Neural progenitor cell (in vitro differentiated cells): ENCODE results near the gene UBE3C. TPM values are rescaled to one million over a fixed set of nuclear protein-coding genes. Genes with fewer than 3 reads are reported as not detected.

Experiments used
- DNase-seq: peaks from one replicate; pipeline ENCODE4 v3.0.0-alpha.2; 2016; ENCODE audit warnings: low spot score
- H2AFZ ChIP-seq: fragments of 200-600 bp; sonication (generic); replicated peaks from 2 replicates; pipeline ENCODE4 v1.6.1; 2016; ENCODE audit warnings: antibody characterized with exemption
- H3F3A ChIP-seq: fragments of 200-600 bp; sonication (generic); 2 replicates; pipeline ENCODE4 v1.6.1; 2016; ENCODE audit warnings: antibody characterized with exemption, low read depth
- H3K27ac ChIP-seq: fragments of 200-600 bp; sonication (generic); 2 replicates; pipeline ENCODE4 v1.5.1; 2016; ENCODE audit warnings: mild to moderate bottlenecking
- H3K27me3 ChIP-seq: fragments of 200-600 bp; sonication (generic); 2 replicates; pipeline ENCODE4 v1.6.1; 2016; ENCODE audit warnings: mild to moderate bottlenecking, moderate library complexity
- H3K36me3 ChIP-seq: fragments of 200-600 bp; sonication (generic); 2 replicates; pipeline ENCODE4 v1.5.1; 2016
- H3K4me1 ChIP-seq: fragments of 200-600 bp; sonication (generic); 2 replicates; pipeline ENCODE4 v1.6.1; 2016; ENCODE audit warnings: mixed run types
- H3K4me2 ChIP-seq: fragments of 200-600 bp; sonication (generic); 2 replicates; pipeline ENCODE4 v1.6.1; 2016
- H3K4me3 ChIP-seq: fragments of 200-600 bp; sonication (generic); 2 replicates; pipeline ENCODE4 v1.5.1; 2016
- H3K79me2 ChIP-seq: fragments of 200-600 bp; sonication (generic); 2 replicates; pipeline ENCODE4 v1.6.1; 2016; ENCODE audit warnings: low read depth
- H3K9ac ChIP-seq: fragments of 200-600 bp; sonication (generic); 2 replicates; pipeline ENCODE4 v1.6.1; 2016
- H3K9me3 ChIP-seq: fragments of 200-600 bp; sonication (generic); 2 replicates; pipeline ENCODE4 v1.5.1; 2016; ENCODE audit warnings: low read depth
- H4K20me1 ChIP-seq: fragments of 200-600 bp; sonication (generic); 2 replicates; pipeline ENCODE4 v1.6.1; 2016; ENCODE audit warnings: low read depth
- H3K27ac Mint-ChIP-seq: 3 replicates; pipeline ENCODE4 v1.8.0; 2021; ENCODE audit warnings: mixed read lengths
- H3K27me3 Mint-ChIP-seq: 2 replicates; pipeline ENCODE4 v1.8.0; 2022; ENCODE audit warnings: low read depth, mild to moderate bottlenecking, inconsistent platforms, moderate library complexity, mixed read lengths; ENCODE audit not compliant: insufficient read depth
- H3K36me3 Mint-ChIP-seq: 3 replicates; pipeline ENCODE4 v1.8.0; 2021; ENCODE audit warnings: mixed read lengths
- H3K4me1 Mint-ChIP-seq: 3 replicates; pipeline ENCODE4 v1.8.0; 2021; ENCODE audit warnings: mixed read lengths
- H3K4me3 Mint-ChIP-seq: 3 replicates; pipeline ENCODE4 v1.8.0; 2021; ENCODE audit warnings: mild to moderate bottlenecking, moderate library complexity, mixed read lengths
- H3K9me3 Mint-ChIP-seq: 3 replicates; pipeline ENCODE4 v1.8.0; 2020; ENCODE audit warnings: mixed read lengths
- EZH2 ChIP-seq: fragments of 200-600 bp; sonication (generic); IDR thresholded peaks from 2 replicates; pipeline ENCODE4 v1.6.1; 2017; ENCODE audit warnings: antibody characterized with exemption, mild to moderate bottlenecking, moderate library complexity
- EZH2phosphoT487 ChIP-seq: fragments of 200-600 bp; sonication (generic); IDR thresholded peaks from 2 replicates; pipeline ENCODE4 v1.6.1; 2017; ENCODE audit warnings: antibody characterized with exemption
- total RNA-seq: library from RNA; depleted of rRNA; stranded (reverse); fragments of >200 nt; gene quantifications from 2 replicates; pipeline ENCODE4 v1.2.3, GENCODE V29; 2015; ENCODE audit warnings: low replicate concordance
- TF ChIP-seq, protein P1 (sequence below): fragments of 200-600 bp; sonication (generic); IDR thresholded peaks from 2 replicates; pipeline ENCODE4 v1.5.1; 2017; ENCODE audit warnings: antibody characterized with exemption, mild to moderate bottlenecking

UBE3C gene
- total RNA-seq, 1 donor from 2014 or later, result 65.9 TPM

DNA sequence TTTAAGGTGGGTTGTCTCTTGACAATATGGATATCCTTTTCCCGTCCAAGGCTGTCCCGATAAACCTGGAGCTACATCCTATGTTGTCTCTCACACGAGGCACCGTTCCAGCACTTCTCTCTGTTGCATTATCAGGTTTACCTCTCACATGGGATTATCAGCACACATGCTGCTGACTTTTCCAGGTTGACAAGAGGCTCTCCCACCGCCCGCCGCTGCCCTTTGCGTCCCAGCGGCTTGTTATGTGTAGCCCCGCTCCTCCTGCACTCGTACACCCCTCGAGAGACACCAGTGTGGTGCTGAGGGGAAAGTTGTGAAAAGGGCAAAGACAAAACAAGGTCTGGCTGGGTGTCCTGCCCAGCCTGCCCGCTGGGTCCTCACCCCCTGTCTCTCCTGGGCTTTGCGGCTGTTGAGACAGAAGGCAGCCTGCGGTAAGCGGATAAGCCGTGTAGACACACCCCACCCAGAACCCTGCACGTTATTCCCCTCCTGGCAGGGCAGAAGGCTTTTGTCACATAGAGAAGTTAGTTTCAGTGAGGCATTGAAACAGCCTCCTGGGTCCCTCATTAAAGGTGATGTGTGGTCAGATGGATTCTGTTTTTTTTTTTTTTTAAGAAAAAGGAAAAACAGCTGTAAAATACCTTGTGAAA, 38.7 kb downstream of the UBE3C start:
- Histone ChIP-seq H3K79me2 (peaks cover under 1% of the 10 kb centered on the region), H2AFZ (no peak overlapping the region), H3K36me3 (peaks cover 13% of the 10 kb centered on the region), H3K4me2 (no peak overlapping the region), H4K20me1 (peaks cover 23% of the 10 kb centered on the region), H3K9ac (no peak overlapping the region), H3K4me1 (no peaks in the 10 kb centered on the region), H3K27ac (no peak overlapping the region), H3K4me3 (no peak overlapping the region), H3K9me3 (no peaks in the 10 kb centered on the region), H3K27me3 (no peaks in the 10 kb centered on the region), H3F3A (no peaks in the 10 kb centered on the region)
- Mint-ChIP-seq H3K27me3 (no peaks in the 10 kb centered on the region), H3K36me3 (peaks cover 20% of the 10 kb centered on the region), H3K9me3 (no peaks in the 10 kb centered on the region), H3K4me3 (no peak overlapping the region), H3K4me1 (no peaks in the 10 kb centered on the region), H3K27ac (no peak overlapping the region)
- no peak for DNase-seq
- no peak for TF ChIP-seq EZH2phosphoT487
- TF ChIP-seq EZH2, result no peak
- TF ChIP-seq, protein P1, sequence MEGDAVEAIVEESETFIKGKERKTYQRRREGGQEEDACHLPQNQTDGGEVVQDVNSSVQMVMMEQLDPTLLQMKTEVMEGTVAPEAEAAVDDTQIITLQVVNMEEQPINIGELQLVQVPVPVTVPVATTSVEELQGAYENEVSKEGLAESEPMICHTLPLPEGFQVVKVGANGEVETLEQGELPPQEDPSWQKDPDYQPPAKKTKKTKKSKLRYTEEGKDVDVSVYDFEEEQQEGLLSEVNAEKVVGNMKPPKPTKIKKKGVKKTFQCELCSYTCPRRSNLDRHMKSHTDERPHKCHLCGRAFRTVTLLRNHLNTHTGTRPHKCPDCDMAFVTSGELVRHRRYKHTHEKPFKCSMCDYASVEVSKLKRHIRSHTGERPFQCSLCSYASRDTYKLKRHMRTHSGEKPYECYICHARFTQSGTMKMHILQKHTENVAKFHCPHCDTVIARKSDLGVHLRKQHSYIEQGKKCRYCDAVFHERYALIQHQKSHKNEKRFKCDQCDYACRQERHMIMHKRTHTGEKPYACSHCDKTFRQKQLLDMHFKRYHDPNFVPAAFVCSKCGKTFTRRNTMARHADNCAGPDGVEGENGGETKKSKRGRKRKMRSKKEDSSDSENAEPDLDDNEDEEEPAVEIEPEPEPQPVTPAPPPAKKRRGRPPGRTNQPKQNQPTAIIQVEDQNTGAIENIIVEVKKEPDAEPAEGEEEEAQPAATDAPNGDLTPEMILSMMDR, result no peak

DNA sequence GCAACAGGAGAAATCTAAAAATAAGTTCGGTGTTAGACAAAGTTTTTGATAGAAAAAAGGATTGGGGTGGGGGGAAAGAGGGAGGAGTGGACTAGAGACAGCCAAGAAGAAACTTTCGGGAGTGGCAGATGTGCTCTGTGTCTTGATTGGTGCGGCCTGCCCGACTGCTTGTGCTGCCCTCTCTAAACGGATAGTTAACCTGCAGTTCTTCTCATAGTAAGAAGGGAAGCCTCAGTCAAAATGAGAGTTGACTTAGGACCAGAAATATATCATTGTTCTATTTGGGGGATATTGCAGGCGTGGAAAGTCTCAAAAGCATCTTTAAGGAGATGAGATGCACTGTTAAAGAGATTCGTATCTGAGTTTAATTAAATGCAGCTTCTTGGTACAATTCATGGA, 39.3 kb downstream of the UBE3C start:
- H3K4me2 ChIP-seq, result no peak overlapping the region
- no peaks in the 10 kb centered on the region for H3K9me3 ChIP-seq
- Mint-ChIP-seq H3K4me1 (no peaks in the 10 kb centered on the region), H3K9me3 (no peaks in the 10 kb centered on the region), H3K36me3 (peaks cover 19% of the 10 kb centered on the region), H3K4me3 (no peak overlapping the region), H3K27me3 (no peaks in the 10 kb centered on the region), H3K27ac (no peak overlapping the region)
- no peak overlapping the region for H3K27ac ChIP-seq
- no peak overlapping the region for H2AFZ ChIP-seq
- H3F3A ChIP-seq, result no peaks in the 10 kb centered on the region
- no peaks in the 10 kb centered on the region for H3K4me1 ChIP-seq
- no peaks in the 10 kb centered on the region for H3K79me2 ChIP-seq
- TF ChIP-seq, protein P1, result no peak
- TF ChIP-seq EZH2 (no peak), EZH2phosphoT487 (no peak)
- no peak overlapping the region for H3K9ac ChIP-seq
- peaks cover 18% of the 10 kb centered on the region for H4K20me1 ChIP-seq
- no peak for DNase-seq
- H3K36me3 ChIP-seq, result peaks cover 13% of the 10 kb centered on the region
- H3K27me3 ChIP-seq, result no peaks in the 10 kb centered on the region
- H3K4me3 ChIP-seq, result no peak overlapping the region

DNA sequence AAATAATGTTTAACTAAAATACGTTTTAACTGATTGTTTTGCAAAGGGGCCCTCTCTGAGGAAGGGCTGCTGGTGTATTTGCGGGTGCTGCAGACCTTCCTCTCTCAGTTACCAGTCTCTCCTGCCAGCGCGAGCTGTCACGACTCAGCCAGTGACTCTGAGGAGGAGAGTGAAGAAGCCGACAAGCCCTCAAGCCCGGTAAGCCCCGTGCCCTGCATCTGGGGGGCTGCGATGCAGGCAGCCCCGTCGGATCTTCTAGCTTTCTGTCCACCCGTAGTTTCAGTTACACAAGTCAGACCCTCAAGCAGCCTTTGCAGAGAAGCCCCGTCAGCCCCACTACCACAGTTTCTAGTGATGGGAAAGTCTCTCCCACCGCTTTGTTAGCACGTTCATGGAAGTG, 45.1 kb downstream of the UBE3C start:
- Histone ChIP-seq H3K4me1 (no peaks in the 10 kb centered on the region), H3K4me3 (no peak overlapping the region), H3K9me3 (no peaks in the 10 kb centered on the region), H3K27ac (no peak overlapping the region), H3K4me2 (no peak overlapping the region), H3K9ac (no peak overlapping the region), H3K27me3 (no peaks in the 10 kb centered on the region), H3K36me3 (peaks cover 26% of the 10 kb centered on the region), H4K20me1 (peaks cover 4% of the 10 kb centered on the region), H3F3A (no peaks in the 10 kb centered on the region), H2AFZ (no peak overlapping the region), H3K79me2 (no peaks in the 10 kb centered on the region)
- Mint-ChIP-seq H3K36me3 (peaks cover 32% of the 10 kb centered on the region), H3K4me1 (no peaks in the 10 kb centered on the region), H3K4me3 (no peak overlapping the region), H3K27ac (no peak overlapping the region), H3K9me3 (no peaks in the 10 kb centered on the region), H3K27me3 (no peaks in the 10 kb centered on the region)
- TF ChIP-seq EZH2 (no peak), EZH2phosphoT487 (no peak)
- TF ChIP-seq, protein P1, result no peak
- DNase-seq, result no peak
